Measurements from ENCODE around the gene OSBPL1A.
A peak's percentile ranks its signal among the peaks of the same experiment; 100 is the strongest.

Gene OSBPL1A

GRCh38 chr18:24317370-24317769 is 80.3 kb downstream of the OSBPL1A start:
- Histone ChIP-seq H3K27me3 (replicated peaks) (no peaks in the 10 kb centered on the region), H3K4me3 (ENCODE audit: low read depth, low read length) (no peak overlapping the region), H3K27ac (no peak overlapping the region), H3K36me3 (replicated peaks) (no peaks in the 10 kb centered on the region)
- TF ChIP-seq CTCF (IDR thresholded peaks at IDR 0.05; ENCODE audit: low read depth, low read length, missing control alignments) = no peak
- in situ Hi-C loops (cut with HindIII; ENCODE audit: low pct_ligation_motif_present, low sequenced_read_pairs) = no loop called here
- no peak for DNase-seq

- Histone ChIP-seq H3K27ac (no peak overlapping the region), H3K4me3 (ENCODE audit: low read depth, low read length) (no peak overlapping the region), H3K36me3 (replicated peaks) (no peaks in the 10 kb centered on the region), H3K27me3 (replicated peaks) (no peaks in the 10 kb centered on the region)
- in situ Hi-C loops (cut with HindIII; ENCODE audit: low pct_ligation_motif_present, low sequenced_read_pairs) = no loop called here
- TF ChIP-seq CTCF (IDR thresholded peaks at IDR 0.05; ENCODE audit: low read depth, low read length, missing control alignments) = no peak
- peak; percentile 45 for DNase-seq
These were observed 82.5 kb downstream of the OSBPL1A start for GRCh38 chr18:24315170-24315569.

- no peaks in the 10 kb centered on the region for H3K27me3 ChIP-seq (replicated peaks)
- no peak for TF ChIP-seq CTCF (IDR thresholded peaks at IDR 0.05; ENCODE audit: low read depth, low read length, missing control alignments)
These were observed 91.4 kb downstream of the OSBPL1A start for GRCh38 chr18:24306201-24306600.

GRCh38 chr18:24300703-24301102 is 96.9 kb downstream of the OSBPL1A start:
- in situ Hi-C loops (cut with HindIII; ENCODE audit: low pct_ligation_motif_present, low sequenced_read_pairs) = no loop called here
- Histone ChIP-seq H3K27ac (no peak overlapping the region), H3K36me3 (replicated peaks) (no peaks in the 10 kb centered on the region), H3K27me3 (replicated peaks) (no peaks in the 10 kb centered on the region), H3K4me3 (ENCODE audit: low read depth, low read length) (no peak overlapping the region)
- no peak for TF ChIP-seq CTCF (IDR thresholded peaks at IDR 0.05; ENCODE audit: low read depth, low read length, missing control alignments)
- no peak for DNase-seq

More at GRCh38 chr18:24306201-24306600, 91.4 kb downstream of the OSBPL1A start:
- Histone ChIP-seq H3K27ac (no peak overlapping the region), H3K36me3 (replicated peaks) (no peaks in the 10 kb centered on the region), H3K4me3 (ENCODE audit: low read depth, low read length) (no peak overlapping the region)
- DNase-seq = no peak
- in situ Hi-C loops (cut with HindIII; ENCODE audit: low pct_ligation_motif_present, low sequenced_read_pairs) = no loop called here

- in situ Hi-C loops (cut with HindIII; ENCODE audit: low pct_ligation_motif_present, low sequenced_read_pairs) = no loop called here
- Histone ChIP-seq H3K27ac (no peak overlapping the region), H3K4me3 (ENCODE audit: low read depth, low read length) (no peak overlapping the region), H3K27me3 (replicated peaks) (no peaks in the 10 kb centered on the region), H3K36me3 (replicated peaks) (no peaks in the 10 kb centered on the region)
- no peak for TF ChIP-seq CTCF (IDR thresholded peaks at IDR 0.05; ENCODE audit: low read depth, low read length, missing control alignments)
- DNase-seq = no peak
These were observed 101.3 kb downstream of the OSBPL1A start for GRCh38 chr18:24296276-24296675.

GRCh38 chr18:24293254-24293653 is 104.4 kb downstream of the OSBPL1A start:
- no peak for TF ChIP-seq CTCF (IDR thresholded peaks at IDR 0.05; ENCODE audit: low read depth, low read length, missing control alignments)
- Histone ChIP-seq H3K4me3 (ENCODE audit: low read depth, low read length) (no peak overlapping the region), H3K36me3 (replicated peaks) (no peaks in the 10 kb centered on the region), H3K27me3 (replicated peaks) (no peaks in the 10 kb centered on the region), H3K27ac (no peak overlapping the region)
- in situ Hi-C loops (cut with HindIII; ENCODE audit: low pct_ligation_motif_present, low sequenced_read_pairs) = no loop called here
- no peak for DNase-seq
